Uterus (tissue), 4 donors: ENCODE measurements around the gene AGGF1. TPM values are rescaled to one million over a fixed set of nuclear protein-coding genes. Genes with fewer than 3 reads are reported as not detected.

Experiments
- DNase-seq, 2 donors: peaks; one replicate each; pipeline ENCODE4 v3.0.0-alpha.2; 2019 to 2020
- H3K27ac ChIP-seq, 2 donors: fragments of 200-600 bp; sonication (generic); 1 replicate in 1 of 2; 2 replicates in 1 of 2; pipeline ENCODE4 v1.5.1; 2016 to 2018
- H3K27me3 ChIP-seq, 2 donors: fragments of 200-600 bp; sonication (generic); one replicate each; pipeline ENCODE4 v1.5.1; 2018 to 2019; ENCODE audit warnings: control low read depth in 1 of 2
- H3K36me3 ChIP-seq, 2 donors: fragments of 200-600 bp; sonication (generic); one replicate each; pipeline ENCODE4 v1.5.1; 2019; ENCODE audit warnings: control low read depth in 1 of 2
- H3K4me1 ChIP-seq, 2 donors: fragments of 200-600 bp; sonication (generic); one replicate each; pipeline ENCODE4 v1.5.1; 2018 to 2019; ENCODE audit warnings: control low read depth in 1 of 2
- H3K4me3 ChIP-seq, 2 donors: fragments of 200-600 bp; sonication (generic); 1 replicate in 1 of 2; 2 replicates in 1 of 2; pipeline ENCODE4 v1.5.1; 2018 to 2019; ENCODE audit warnings: mild to moderate bottlenecking in 1 of 2
- H3K9me3 ChIP-seq, 2 donors: fragments of 200-600 bp; sonication (generic); one replicate each; pipeline ENCODE4 v1.5.1; 2019; ENCODE audit warnings: control low read depth in 1 of 2
- POLR2A ChIP-seq, 2 donors: fragments of 450-650 bp; IDR thresholded peaks; one replicate each; pipeline ENCODE4 v1.6.1; 2016; ENCODE audit warnings: antibody characterized with exemption in 2 of 2, mild to moderate bottlenecking in 1 of 2, moderate library complexity in 1 of 2
- intact Hi-C: fragments of 100-400 bp; cut with DNase I; formaldehyde crosslinking; loops from one replicate; pipeline ENCODE4 v1.15.1; 2023; ENCODE audit warnings: low total_unique reads
- total RNA-seq, 4 donors: library from RNA; depleted of rRNA in 3 of 4; stranded (reverse); fragments of >200 nt in 3 of 4; gene quantifications; one replicate each; pipeline versions ENCODE4 v1.1.0 to v1.2.4, GENCODE V29; 2014 to 2023
- TF ChIP-seq, protein P1 (sequence below), 4 experiments: fragments of 200-600 bp in 2 of 4; fragments of 450-650 bp in 2 of 4; sonication (generic) in 2 of 4; IDR thresholded peaks; one replicate each; pipeline ENCODE4 v1.5.1; 2016 to 2019; ENCODE audit warnings: antibody characterized with exemption in 4 of 4, mild to moderate bottlenecking in 2 of 4, moderate library complexity in 1 of 4
- donor health status: DM: yes; HTN: yes; CAD: no.

Gene AGGF1
- total RNA-seq, 4 donors from 2014 or later: 10.6 to 44.7 (median 23.2) TPM

DNA sequence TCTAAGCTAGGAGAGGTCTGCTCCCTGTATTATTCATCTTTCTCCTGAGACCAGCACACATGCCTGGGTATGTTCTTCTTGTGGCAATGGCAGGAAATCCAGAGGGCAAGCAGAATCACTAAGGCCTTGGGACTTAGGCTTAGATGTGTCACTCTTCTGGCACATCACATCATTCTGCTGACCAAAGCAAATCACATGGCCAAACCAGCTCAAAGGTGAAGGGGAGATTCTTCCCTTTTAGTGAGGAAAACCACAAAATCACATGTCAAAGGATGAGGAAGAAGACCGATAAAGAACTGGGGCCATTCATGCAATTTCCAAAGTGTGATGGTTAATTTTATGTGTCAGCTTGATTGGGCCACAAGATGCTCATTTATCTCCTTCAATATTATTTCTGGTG, 5.7 kb upstream of the AGGF1 start:
- no peak overlapping the region for H3K27ac ChIP-seq
- no peaks in the 10 kb centered on the region for H3K9me3 ChIP-seq
- TF ChIP-seq POLR2A (IDR thresholded peaks at IDR 0.05): no peak
- TF ChIP-seq, protein P1, sequence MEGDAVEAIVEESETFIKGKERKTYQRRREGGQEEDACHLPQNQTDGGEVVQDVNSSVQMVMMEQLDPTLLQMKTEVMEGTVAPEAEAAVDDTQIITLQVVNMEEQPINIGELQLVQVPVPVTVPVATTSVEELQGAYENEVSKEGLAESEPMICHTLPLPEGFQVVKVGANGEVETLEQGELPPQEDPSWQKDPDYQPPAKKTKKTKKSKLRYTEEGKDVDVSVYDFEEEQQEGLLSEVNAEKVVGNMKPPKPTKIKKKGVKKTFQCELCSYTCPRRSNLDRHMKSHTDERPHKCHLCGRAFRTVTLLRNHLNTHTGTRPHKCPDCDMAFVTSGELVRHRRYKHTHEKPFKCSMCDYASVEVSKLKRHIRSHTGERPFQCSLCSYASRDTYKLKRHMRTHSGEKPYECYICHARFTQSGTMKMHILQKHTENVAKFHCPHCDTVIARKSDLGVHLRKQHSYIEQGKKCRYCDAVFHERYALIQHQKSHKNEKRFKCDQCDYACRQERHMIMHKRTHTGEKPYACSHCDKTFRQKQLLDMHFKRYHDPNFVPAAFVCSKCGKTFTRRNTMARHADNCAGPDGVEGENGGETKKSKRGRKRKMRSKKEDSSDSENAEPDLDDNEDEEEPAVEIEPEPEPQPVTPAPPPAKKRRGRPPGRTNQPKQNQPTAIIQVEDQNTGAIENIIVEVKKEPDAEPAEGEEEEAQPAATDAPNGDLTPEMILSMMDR (IDR thresholded peaks at IDR 0.05): no peak
- H3K27me3 ChIP-seq: peaks cover 0 to 6% of the 10 kb centered on the region in 2 donors
- H3K4me3 ChIP-seq: no peak overlapping the region
- no peaks in the 10 kb centered on the region for H3K4me1 ChIP-seq
- no peak for DNase-seq
- intact Hi-C loops: no loop called here
- no peaks in the 10 kb centered on the region for H3K36me3 ChIP-seq

DNA sequence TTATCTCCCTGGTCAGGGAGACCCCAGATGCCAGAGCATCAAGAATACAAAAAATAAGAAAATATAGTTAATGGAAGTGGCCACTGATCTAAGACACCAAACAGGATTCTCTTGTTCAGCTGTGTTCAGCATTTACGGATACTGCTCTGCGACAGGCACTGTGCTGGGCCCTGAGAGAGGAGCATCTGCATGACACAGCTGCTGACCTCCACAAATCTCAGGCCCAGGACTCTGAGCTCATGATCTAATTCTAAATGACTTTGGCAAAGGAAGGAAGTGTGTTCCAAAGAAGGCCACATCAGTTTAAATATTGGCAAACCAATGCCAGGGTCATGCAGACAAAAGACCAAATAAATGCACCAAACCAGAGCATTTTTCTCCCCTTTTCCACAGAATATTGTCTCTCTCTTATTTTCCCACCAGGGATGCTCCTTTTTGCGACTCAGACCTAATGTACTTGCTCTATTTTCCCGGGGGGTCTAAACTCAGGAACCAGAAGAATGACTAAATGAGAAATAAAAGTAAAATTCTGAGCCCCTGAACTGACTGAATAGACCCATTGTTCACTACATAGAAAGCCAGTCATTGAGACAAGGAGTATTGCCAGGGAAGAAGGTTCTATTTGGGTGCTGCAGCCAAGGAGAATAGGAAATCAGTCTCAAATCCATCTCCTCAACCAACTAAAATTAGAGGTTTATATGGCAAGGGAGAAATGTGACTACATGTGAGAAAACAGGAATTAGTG, 1.4 kb upstream of the AGGF1 start:
- H3K36me3 ChIP-seq: no peaks in the 10 kb centered on the region
- H3K27me3 ChIP-seq: no peaks in the 10 kb centered on the region
- H3K4me3 ChIP-seq: no peak overlapping the region
- no peak for DNase-seq
- peaks cover 0 to 9% of the 10 kb centered on the region in 2 donors for H3K4me1 ChIP-seq
- TF ChIP-seq POLR2A (IDR thresholded peaks at IDR 0.05): no peak
- TF ChIP-seq, protein P1 (IDR thresholded peaks at IDR 0.05): no peak
- intact Hi-C loops: no loop called here
- H3K9me3 ChIP-seq: no peaks in the 10 kb centered on the region
- H3K27ac ChIP-seq: no peak overlapping the region

DNA sequence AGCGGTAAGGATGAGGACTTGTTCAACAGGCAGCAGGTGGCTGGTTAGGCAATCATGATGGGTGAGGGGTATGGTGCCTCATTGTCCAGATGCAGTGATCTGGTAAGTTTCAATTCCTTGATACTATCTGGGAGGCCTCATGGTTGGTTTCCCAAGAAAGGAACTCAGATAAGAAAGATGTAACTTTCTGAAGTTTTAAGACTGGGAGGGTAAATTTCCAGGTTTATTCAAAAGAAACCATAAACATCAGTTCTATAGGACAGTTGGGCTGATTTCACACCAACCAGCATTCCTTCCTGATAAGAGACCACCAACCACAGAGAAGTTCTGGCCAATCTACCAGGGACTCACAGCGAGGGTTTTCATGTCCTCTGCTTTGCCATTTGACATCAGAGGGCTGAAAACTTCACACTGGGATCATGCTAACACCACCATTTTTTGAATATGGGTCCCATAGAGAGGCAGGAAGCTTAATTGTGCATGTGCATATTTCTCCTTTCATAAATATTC, 773 bp upstream of the AGGF1 start:
- TF ChIP-seq POLR2A (IDR thresholded peaks at IDR 0.05): no peak
- TF ChIP-seq, protein P1 (IDR thresholded peaks at IDR 0.05): no peak
- peak overlapping the region in 1 of 2 donors; percentile 91 for H3K27ac ChIP-seq
- no peaks in the 10 kb centered on the region for H3K9me3 ChIP-seq
- H3K36me3 ChIP-seq: no peaks in the 10 kb centered on the region
- H3K4me1 ChIP-seq: peaks cover 0 to 9% of the 10 kb centered on the region in 2 donors
- intact Hi-C loops: no loop called here
- H3K4me3 ChIP-seq: peak overlapping the region in 1 of 2 donors; percentile 90
- DNase-seq: no peak
- no peaks in the 10 kb centered on the region for H3K27me3 ChIP-seq

DNA sequence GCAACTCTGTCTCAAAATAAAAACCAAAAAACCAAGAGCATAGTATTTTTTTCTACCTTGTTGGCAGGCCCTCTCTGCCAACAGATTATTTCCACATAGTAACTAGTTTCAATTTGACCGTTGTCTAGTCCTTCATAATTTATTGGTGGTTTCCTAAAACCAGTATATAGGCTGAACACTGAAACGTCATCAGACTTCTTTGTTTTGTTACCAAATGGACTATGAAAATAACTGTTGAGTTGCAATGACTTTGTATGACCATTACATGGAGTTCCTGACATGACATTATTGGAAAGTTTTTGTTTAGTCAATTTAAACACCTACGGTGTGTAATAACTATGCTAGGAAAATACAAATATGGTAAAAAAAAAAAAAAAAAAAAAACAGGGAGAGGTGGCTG, 1.7 kb downstream of the AGGF1 start:
- H3K27me3 ChIP-seq: no peaks in the 10 kb centered on the region
- H3K27ac ChIP-seq: no peak overlapping the region
- TF ChIP-seq POLR2A (IDR thresholded peaks at IDR 0.05): no peak
- TF ChIP-seq, protein P1 (IDR thresholded peaks at IDR 0.05): no peak
- peaks cover 0 to 9% of the 10 kb centered on the region in 2 donors for H3K4me1 ChIP-seq
- intact Hi-C loops: no loop called here
- no peaks in the 10 kb centered on the region for H3K9me3 ChIP-seq
- no peaks in the 10 kb centered on the region for H3K36me3 ChIP-seq
- DNase-seq: no peak
- no peak overlapping the region for H3K4me3 ChIP-seq

DNA sequence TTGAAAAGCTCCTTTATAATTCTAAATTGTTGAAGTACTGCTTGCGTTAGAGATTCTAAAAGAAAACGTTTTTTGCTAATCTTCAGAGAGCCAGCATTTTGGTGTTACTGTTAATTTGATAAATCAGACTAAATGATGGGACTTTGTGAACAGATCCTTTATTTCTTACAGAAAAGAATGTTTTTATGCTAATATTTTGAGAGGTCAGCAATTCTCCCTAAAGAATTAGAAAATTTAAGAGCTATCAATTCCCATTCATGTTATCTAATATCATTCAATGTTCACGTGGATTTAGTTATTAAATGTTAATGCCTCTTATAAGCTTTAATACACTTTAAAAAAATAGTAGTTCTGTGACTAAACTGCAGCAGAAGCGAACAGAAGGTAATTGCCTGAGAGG, 2.4 kb downstream of the AGGF1 start:
- no peaks in the 10 kb centered on the region for H3K9me3 ChIP-seq
- TF ChIP-seq POLR2A (IDR thresholded peaks at IDR 0.05): no peak
- TF ChIP-seq, protein P1 (IDR thresholded peaks at IDR 0.05): no peak
- peaks cover 0 to 9% of the 10 kb centered on the region in 2 donors for H3K4me1 ChIP-seq
- DNase-seq: no peak
- H3K27ac ChIP-seq: no peak overlapping the region
- H3K27me3 ChIP-seq: no peaks in the 10 kb centered on the region
- H3K36me3 ChIP-seq: no peaks in the 10 kb centered on the region
- no peak overlapping the region for H3K4me3 ChIP-seq
- intact Hi-C loops: no loop called here
